Testis (tissue), 5 donors: Measurements from ENCODE around the gene P2RY10. TPM values are rescaled to one million over a fixed set of nuclear protein-coding genes. Genes with fewer than 3 reads are reported as not detected.

Experiments
- DNase-seq: peaks from one replicate; pipeline ENCODE4 v3.0.0-alpha.2; 2019
- H3K27ac ChIP-seq, 2 donors: fragments of 200-600 bp; sonication (generic); one replicate each; pipeline ENCODE4 v1.5.1; 2019
- H3K27me3 ChIP-seq: fragments of 200-600 bp; sonication (generic); one replicate; pipeline ENCODE4 v1.5.1; 2019
- H3K36me3 ChIP-seq: fragments of 200-600 bp; sonication (generic); one replicate; pipeline ENCODE4 v1.5.1; 2017; ENCODE audit warnings: low read depth; ENCODE audit errors: missing control alignments
- H3K4me1 ChIP-seq: fragments of 200-600 bp; sonication (generic); one replicate; pipeline ENCODE4 v1.5.1; 2019
- H3K4me3 ChIP-seq, 2 donors: fragments of 200-600 bp; sonication (generic); one replicate each; pipeline ENCODE4 v1.5.1; 2017 to 2019
- H3K9me3 ChIP-seq: fragments of 200-600 bp; sonication (generic); one replicate; pipeline ENCODE4 v1.5.1; 2017
- POLR2A ChIP-seq: fragments of 450-650 bp; IDR thresholded peaks from one replicate; pipeline ENCODE4 v1.6.1; 2017; ENCODE audit warnings: antibody characterized with exemption, mild to moderate bottlenecking, moderate library complexity
- WGBS, 2 donors: methylation state at CpG; one replicate each; pipeline ENCODE4 v1.1.5; 2018; 5-methylcytosine and 5-hydroxymethylcytosine counted together
- intact Hi-C: fragments of 100-400 bp; cut with DNase I; formaldehyde crosslinking; loops from one replicate; pipeline ENCODE4 v1.15.1; 2023; ENCODE audit warnings: low total_unique reads
- long read RNA-seq, 2 donors: transcript quantifications; one replicate each; lab custom pipeline, GENCODE V29; 2026
- polyA plus RNA-seq: library from polyadenylated mRNA; stranded (reverse); fragments of 350-450 nt; fragmentation: Illumina TruSeq; extraction: RNeasy Lipid Tissue Mini Kit (QIAGEN cat#74804); gene quantifications from one replicate; pipeline ENCODE4 v1.2.3, GENCODE V29; 2014; ENCODE audit warnings: low read depth, low replicate concordance; ENCODE audit not compliant: insufficient read depth
- total RNA-seq, 2 donors: library from RNA; depleted of rRNA; stranded (reverse); fragments of >200 nt; gene quantifications; one replicate each; pipeline ENCODE4 v1.2.3, GENCODE V29; 2016
- TF ChIP-seq, protein P1 (sequence below), 3 experiments: fragments of 450-650 bp in 2 of 3; fragments of 200-600 bp in 1 of 3; sonication (generic) in 1 of 3; IDR thresholded peaks; one replicate each; pipeline ENCODE4 v1.5.1; 2016 to 2019; ENCODE audit warnings: antibody characterized with exemption in 3 of 3, mild to moderate bottlenecking in 2 of 3, moderate library complexity in 1 of 3

Gene P2RY10, protein sequence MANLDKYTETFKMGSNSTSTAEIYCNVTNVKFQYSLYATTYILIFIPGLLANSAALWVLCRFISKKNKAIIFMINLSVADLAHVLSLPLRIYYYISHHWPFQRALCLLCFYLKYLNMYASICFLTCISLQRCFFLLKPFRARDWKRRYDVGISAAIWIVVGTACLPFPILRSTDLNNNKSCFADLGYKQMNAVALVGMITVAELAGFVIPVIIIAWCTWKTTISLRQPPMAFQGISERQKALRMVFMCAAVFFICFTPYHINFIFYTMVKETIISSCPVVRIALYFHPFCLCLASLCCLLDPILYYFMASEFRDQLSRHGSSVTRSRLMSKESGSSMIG
- total RNA-seq (under 1 TPM in 1 of 2 donors, not detected in 1; 0.81 TPM), polyA plus RNA-seq (0.46 TPM)
- long read RNA-seq, donor 1 = 0 reads
- long read RNA-seq, donor 2 = 0 reads

- Histone ChIP-seq H3K27ac (no peak within 1 kb of the TSS), H3K27me3 (no peaks in the 10 kb centered on the region), H3K4me3 (no peak within 1 kb of the TSS), H3K9me3 (no peaks in the 10 kb centered on the region), H3K4me1 (no peaks in the 10 kb centered on the region), H3K36me3 (no peaks in the 10 kb centered on the region)
- intact Hi-C loops = no loop called here
- TF ChIP-seq POLR2A = no peak
- TF ChIP-seq, protein P1, sequence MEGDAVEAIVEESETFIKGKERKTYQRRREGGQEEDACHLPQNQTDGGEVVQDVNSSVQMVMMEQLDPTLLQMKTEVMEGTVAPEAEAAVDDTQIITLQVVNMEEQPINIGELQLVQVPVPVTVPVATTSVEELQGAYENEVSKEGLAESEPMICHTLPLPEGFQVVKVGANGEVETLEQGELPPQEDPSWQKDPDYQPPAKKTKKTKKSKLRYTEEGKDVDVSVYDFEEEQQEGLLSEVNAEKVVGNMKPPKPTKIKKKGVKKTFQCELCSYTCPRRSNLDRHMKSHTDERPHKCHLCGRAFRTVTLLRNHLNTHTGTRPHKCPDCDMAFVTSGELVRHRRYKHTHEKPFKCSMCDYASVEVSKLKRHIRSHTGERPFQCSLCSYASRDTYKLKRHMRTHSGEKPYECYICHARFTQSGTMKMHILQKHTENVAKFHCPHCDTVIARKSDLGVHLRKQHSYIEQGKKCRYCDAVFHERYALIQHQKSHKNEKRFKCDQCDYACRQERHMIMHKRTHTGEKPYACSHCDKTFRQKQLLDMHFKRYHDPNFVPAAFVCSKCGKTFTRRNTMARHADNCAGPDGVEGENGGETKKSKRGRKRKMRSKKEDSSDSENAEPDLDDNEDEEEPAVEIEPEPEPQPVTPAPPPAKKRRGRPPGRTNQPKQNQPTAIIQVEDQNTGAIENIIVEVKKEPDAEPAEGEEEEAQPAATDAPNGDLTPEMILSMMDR (IDR thresholded peaks at IDR 0.05) = no peak
- 68 to 83% methylated on average over 5 of the region's 5 CpGs for WGBS, 2 donors
- no peak for DNase-seq
These were observed at the start of gene P2RY10 for GRCh38 chrX:78945186-78945912. Gene P2RY10 (plus strand): TSS chrX:78945391. CDS start chrX:78960521, 15,130 bp downstream.

DNA sequence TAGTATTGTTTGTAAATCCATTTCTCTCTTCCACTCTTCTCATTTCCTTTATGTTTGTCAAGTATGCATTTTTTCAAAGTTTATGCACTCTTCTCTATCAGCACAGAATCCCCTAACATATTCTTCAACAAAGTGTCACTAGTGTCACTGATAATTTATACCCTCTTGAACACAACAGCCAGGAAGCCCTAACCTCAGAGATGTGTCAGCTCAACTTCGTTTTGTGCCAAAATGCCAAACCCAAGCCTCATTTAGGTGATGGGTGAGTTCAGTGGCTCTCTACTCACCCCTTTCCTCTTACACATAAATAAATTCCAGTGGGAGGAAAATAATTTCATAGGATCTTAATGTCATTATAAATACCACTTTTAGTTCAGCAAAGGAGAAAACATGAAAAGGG is 22.4 kb upstream of the P2RY10 start:
- Histone ChIP-seq H3K9me3 (no peaks in the 10 kb centered on the region), H3K36me3 (no peaks in the 10 kb centered on the region), H3K4me3 (no peak overlapping the region), H3K4me1 (no peaks in the 10 kb centered on the region), H3K27me3 (no peaks in the 10 kb centered on the region), H3K27ac (no peak overlapping the region)
- intact Hi-C loops = no loop called here
- DNase-seq = no peak
- 55 to 86% methylated on average over 1 of the region's 1 CpG for WGBS, 2 donors
- TF ChIP-seq, protein P1 (IDR thresholded peaks at IDR 0.05) = no peak
- no peak for TF ChIP-seq POLR2A

- Histone ChIP-seq H3K27ac (no peak overlapping the region), H3K4me3 (no peak overlapping the region), H3K27me3 (no peaks in the 10 kb centered on the region), H3K9me3 (no peaks in the 10 kb centered on the region), H3K4me1 (no peaks in the 10 kb centered on the region), H3K36me3 (no peaks in the 10 kb centered on the region)
- 52 to 56% methylated on average over 3 of the region's 3 CpGs for WGBS, 2 donors
- no peak for TF ChIP-seq POLR2A
- TF ChIP-seq, protein P1 (IDR thresholded peaks at IDR 0.05) = no peak
- DNase-seq = no peak
- intact Hi-C loops = no loop called here
These were observed 21.8 kb upstream of the P2RY10 start for GRCh38 chrX:78923198-78924015.

- intact Hi-C loops = no loop called here
- H3K27me3 ChIP-seq = no peaks in the 10 kb centered on the region
- H3K4me1 ChIP-seq = no peaks in the 10 kb centered on the region
- 24 to 42% methylated on average over 1 of the region's 1 CpG for WGBS, 2 donors
- H3K27ac ChIP-seq = no peak overlapping the region
- H3K9me3 ChIP-seq = no peaks in the 10 kb centered on the region
- no peak overlapping the region for H3K4me3 ChIP-seq
- no peak for TF ChIP-seq POLR2A
- TF ChIP-seq, protein P1 (IDR thresholded peaks at IDR 0.05) = no peak
- no peak for DNase-seq
- no peaks in the 10 kb centered on the region for H3K36me3 ChIP-seq
These were observed 13.4 kb upstream of the P2RY10 start for GRCh38 chrX:78931814-78932213.
